KMS-11 (cell line): ENCODE results near the gene CRYBG2.
"Not testable (repeated sequence)": the region's sequence is repeated elsewhere in the genome, so short reads cannot be mapped to it uniquely, and the experiment has no call there.

ENCODE experiments used
- H2AFZ ChIP-seq: fragments of 200-600 bp; sonication (generic); 2 replicates; pipeline ENCODE4 v1.6.1; 2016; ENCODE audit warnings: antibody characterized with exemption, mixed run types, low read depth
- H3K27ac ChIP-seq: fragments of 200-600 bp; sonication (generic); 2 replicates; pipeline ENCODE4 v1.6.1; 2016; ENCODE audit warnings: mild to moderate bottlenecking, mixed run types
- H3K27me3 ChIP-seq: fragments of 200-600 bp; sonication (generic); 2 replicates; pipeline ENCODE4 v1.6.1; 2017; ENCODE audit warnings: mild to moderate bottlenecking, low read depth, mixed run types, moderate library complexity; ENCODE audit not compliant: insufficient read depth
- H3K36me3 ChIP-seq: fragments of 200-600 bp; sonication (generic); 2 replicates; pipeline ENCODE4 v1.6.1; 2017; ENCODE audit warnings: mild to moderate bottlenecking, mixed run types; ENCODE audit not compliant: insufficient read depth
- H3K4me1 ChIP-seq: fragments of 200-600 bp; sonication (generic); 2 replicates; pipeline ENCODE4 v1.6.1; 2016; ENCODE audit warnings: mild to moderate bottlenecking, low read depth, mixed run types; ENCODE audit not compliant: poor library complexity, severe bottlenecking
- H3K4me2 ChIP-seq: fragments of 200-600 bp; sonication (generic); 2 replicates; pipeline ENCODE4 v1.7.0; 2016; ENCODE audit warnings: mild to moderate bottlenecking, mixed run types
- H3K4me3 ChIP-seq: fragments of 200-600 bp; sonication (generic); IDR thresholded peaks from 2 replicates; pipeline ENCODE4 v1.6.1; 2017; ENCODE audit warnings: low read depth, low read length, mixed read lengths; ENCODE audit not compliant: insufficient read depth
- H3K79me2 ChIP-seq: fragments of 200-600 bp; sonication (generic); 2 replicates; pipeline ENCODE4 v1.6.1; 2016; ENCODE audit warnings: low read depth, mixed run types; ENCODE audit not compliant: insufficient read depth
- H3K9ac ChIP-seq: fragments of 200-600 bp; sonication (generic); 2 replicates; pipeline ENCODE4 v1.6.1; 2016; ENCODE audit warnings: mild to moderate bottlenecking, mixed run types
- H4K20me1 ChIP-seq: fragments of 200-600 bp; sonication (generic); 2 replicates; pipeline ENCODE4 v1.6.1; 2016; ENCODE audit warnings: mild to moderate bottlenecking, mixed run types; ENCODE audit not compliant: insufficient read depth
- CTCF ChIP-seq: fragments of 200-600 bp; sonication (generic); conservative IDR thresholded peaks from 2 replicates; pipeline ENCODE4 v1.6.1; 2017; ENCODE audit warnings: low read depth, mild to moderate bottlenecking, antibody characterized with exemption, low read length, moderate library complexity, mixed read lengths

The CRYBG2 gene

DNA sequence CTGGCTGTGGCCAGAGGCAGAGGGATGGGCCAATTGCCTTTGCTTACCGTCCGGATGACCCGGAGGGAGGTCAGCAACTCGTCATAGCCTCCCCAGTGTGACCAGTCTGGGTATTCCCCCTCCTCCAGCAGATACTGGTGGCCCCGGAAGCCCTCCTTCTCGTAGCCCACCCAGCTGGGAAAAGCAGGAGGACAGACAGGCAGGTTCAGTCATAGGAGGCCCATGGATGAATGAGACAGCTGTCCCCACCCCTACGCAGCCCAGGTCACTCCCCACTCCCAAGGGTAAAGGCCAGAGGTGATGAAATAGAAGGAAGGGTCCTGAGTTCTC, 16.8 kb downstream of the CRYBG2 start:
- Histone ChIP-seq H3K4me1 (peaks cover 20% of the 10 kb centered on the region), H2AFZ (peak overlapping the region; percentile 91), H3K36me3 (no peaks in the 10 kb centered on the region), H3K27me3 (no peaks in the 10 kb centered on the region), H3K4me3 (no peak overlapping the region), H3K27ac (no peak overlapping the region), H3K9ac (no peak overlapping the region), H3K4me2 (peak overlapping the region; percentile 71), H3K79me2 (no peaks in the 10 kb centered on the region), H4K20me1 (no peaks in the 10 kb centered on the region)
- no peak for TF ChIP-seq CTCF

GRCh38 chr1:26336477-26337205, 17.3 kb downstream of the CRYBG2 start:
- no peak for TF ChIP-seq CTCF
- H3K4me2 ChIP-seq = peak overlapping the region; percentile 71
- peak overlapping the region; percentile 20; the same call in 1 of the 2 replicates for H3K9ac ChIP-seq
- H3K36me3 ChIP-seq = no peaks in the 10 kb centered on the region
- no peaks in the 10 kb centered on the region for H3K79me2 ChIP-seq
- H4K20me1 ChIP-seq = no peaks in the 10 kb centered on the region
- peaks cover 20% of the 10 kb centered on the region for H3K4me1 ChIP-seq
- H3K27ac ChIP-seq = no peak overlapping the region
- H3K4me3 ChIP-seq = peak overlapping the region; percentile 28
- H3K27me3 ChIP-seq = no peaks in the 10 kb centered on the region
- peak overlapping the region; percentile 91 for H2AFZ ChIP-seq

DNA sequence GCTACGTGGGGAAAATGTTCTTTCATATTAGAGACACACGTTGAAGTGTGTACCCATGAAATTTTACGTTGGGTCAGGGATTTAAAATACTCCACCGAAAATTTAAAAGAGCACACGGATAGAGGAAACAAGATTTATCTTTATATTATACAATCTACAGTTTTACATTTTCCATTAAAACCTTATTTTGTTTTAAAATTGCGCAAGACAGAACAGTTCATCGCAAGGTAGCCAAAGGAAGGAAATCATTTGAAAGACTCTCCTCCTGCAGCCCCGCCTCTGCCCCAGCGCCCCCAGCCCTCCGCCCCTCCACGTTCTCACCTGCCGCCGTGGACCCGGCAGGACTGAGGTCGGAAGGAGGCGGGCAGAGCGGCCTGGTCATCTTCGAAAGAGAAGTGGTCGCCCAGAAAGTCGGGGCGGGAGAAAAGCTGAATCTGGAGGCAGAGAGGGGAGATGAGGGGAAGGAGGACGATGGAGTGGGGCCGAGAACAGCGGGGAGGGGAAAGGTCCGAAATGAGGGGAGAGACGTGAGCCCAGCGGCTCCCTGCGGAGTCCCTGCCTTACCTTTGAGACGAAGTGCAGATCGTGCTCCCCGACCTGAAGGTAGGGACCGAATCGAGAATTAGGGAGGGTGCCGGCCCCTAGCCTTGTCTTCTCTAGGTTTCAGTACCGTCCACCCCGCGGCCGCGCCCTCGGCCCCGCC, 18.0 kb downstream of the CRYBG2 start:
- peaks cover 20% of the 10 kb centered on the region for H3K4me1 ChIP-seq
- H3K4me3 ChIP-seq = peak overlapping the region; percentile 28
- H2AFZ ChIP-seq = peak overlapping the region; percentile 91
- TF ChIP-seq CTCF = no peak
- no peaks in the 10 kb centered on the region for H3K36me3 ChIP-seq
- no peaks in the 10 kb centered on the region for H4K20me1 ChIP-seq
- no peak overlapping the region; the same call in 1 of the 2 replicates for H3K9ac ChIP-seq
- no peaks in the 10 kb centered on the region for H3K79me2 ChIP-seq
- peak overlapping the region; percentile 71 for H3K4me2 ChIP-seq
- no peak overlapping the region for H3K27ac ChIP-seq
- no peaks in the 10 kb centered on the region for H3K27me3 ChIP-seq

GRCh38 chr1:26333312-26333711, 20.6 kb downstream of the CRYBG2 start:
- H3K79me2 ChIP-seq, H3K4me2 ChIP-seq, H3K36me3 ChIP-seq, H4K20me1 ChIP-seq, H2AFZ ChIP-seq, H3K27me3 ChIP-seq, H3K27ac ChIP-seq, H3K9ac ChIP-seq, H3K4me3 ChIP-seq: not testable (repeated sequence)
- H3K4me1 ChIP-seq = peaks cover 20% of the 10 kb centered on the region

- H3K36me3 ChIP-seq = no peaks in the 10 kb centered on the region
- no peak overlapping the region for H3K4me3 ChIP-seq
- no peak overlapping the region for H3K27ac ChIP-seq
- no peaks in the 10 kb centered on the region for H3K79me2 ChIP-seq
- H3K9ac ChIP-seq = no peak overlapping the region
- no peak for TF ChIP-seq CTCF
- no peaks in the 10 kb centered on the region for H3K27me3 ChIP-seq
- no peak overlapping the region for H3K4me2 ChIP-seq
- no peaks in the 10 kb centered on the region for H4K20me1 ChIP-seq
- H3K4me1 ChIP-seq = no peaks in the 10 kb centered on the region
- no peak overlapping the region for H2AFZ ChIP-seq
These were observed 23.7 kb downstream of the CRYBG2 start for GRCh38 chr1:26330276-26330675.

DNA sequence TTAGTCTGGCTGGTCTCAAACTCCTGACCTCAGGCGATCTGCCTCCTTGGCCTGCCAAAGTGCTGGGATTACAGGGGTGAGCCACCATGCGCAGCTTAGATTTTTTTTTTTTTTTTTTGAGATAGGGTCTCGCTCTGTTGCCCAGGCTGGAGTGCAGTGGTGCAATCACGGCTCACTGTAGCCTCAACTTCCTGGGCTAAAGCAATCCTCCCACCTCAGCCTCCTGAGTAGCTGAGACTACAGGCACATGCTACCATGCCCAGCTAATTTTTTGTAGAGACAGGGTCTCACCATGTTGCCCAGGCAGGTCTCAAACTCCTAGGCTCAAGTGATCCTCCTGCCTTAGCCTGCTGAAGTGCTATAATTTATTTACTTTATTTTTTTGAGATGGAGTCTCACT, 24.6 kb downstream of the CRYBG2 start:
- not testable (repeated sequence) for H3K9ac ChIP-seq, H3K36me3 ChIP-seq, H4K20me1 ChIP-seq, H3K27me3 ChIP-seq, H3K4me1 ChIP-seq, H3K79me2 ChIP-seq, H3K4me2 ChIP-seq, H2AFZ ChIP-seq, H3K4me3 ChIP-seq, H3K27ac ChIP-seq
